Adrenal gland (tissue), 5 donors: ENCODE measurements around the gene OR6X1.

Source experiments
- CTCF ChIP-seq, 6 experiments: fragments of 450-650 bp in 4 of 6; fragments of 200-600 bp in 2 of 6; sonication (generic) in 1 of 6; IDR thresholded peaks; 1 replicate in 5 of 6; 2 replicates in 1 of 6; pipeline versions ENCODE4 v1.5.1 to v1.8.0; 2016 to 2021; ENCODE audit warnings: antibody characterized with exemption in 6 of 6, mild to moderate bottlenecking in 2 of 6, moderate library complexity in 1 of 6
- POLR2A ChIP-seq, 2 donors: fragments of 450-650 bp; IDR thresholded peaks; one replicate each; pipeline ENCODE4 v1.6.1; 2017; ENCODE audit warnings: antibody characterized with exemption in 2 of 2, mild to moderate bottlenecking in 2 of 2, moderate library complexity in 1 of 2
- donor health status: DM: no; HTN: no; CAD: no.

- TF ChIP-seq CTCF (IDR thresholded peaks at IDR 0.05) (no peak), POLR2A (IDR thresholded peaks at IDR 0.05) (no peak)
Observed at GRCh38 chr11:123707206-123707605, 47.1 kb downstream of the OR6X1 start.
